ELF-1 (cell line): ENCODE results near the gene KRTAP5-3.
"Not testable (repeated sequence)": the region's sequence is repeated elsewhere in the genome, so short reads cannot be mapped to it uniquely, and the experiment has no call there.

Experiments used
- DNase-seq: peaks from one replicate; pipeline ENCODE4 v3.0.0-alpha.2; 2016; ENCODE audit warnings: low read depth, low spot score

Gene KRTAP5-3, protein sequence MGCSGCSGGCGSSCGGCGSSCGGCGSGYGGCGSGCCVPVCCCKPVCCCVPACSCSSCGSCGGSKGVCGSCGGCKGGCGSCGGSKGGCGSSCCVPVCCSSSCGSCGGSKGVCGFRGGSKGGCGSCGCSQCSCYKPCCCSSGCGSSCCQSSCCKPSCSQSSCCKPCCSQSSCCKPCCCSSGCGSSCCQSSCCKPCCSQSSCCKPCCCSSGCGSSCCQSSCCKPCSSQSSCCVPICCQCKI

DNA sequence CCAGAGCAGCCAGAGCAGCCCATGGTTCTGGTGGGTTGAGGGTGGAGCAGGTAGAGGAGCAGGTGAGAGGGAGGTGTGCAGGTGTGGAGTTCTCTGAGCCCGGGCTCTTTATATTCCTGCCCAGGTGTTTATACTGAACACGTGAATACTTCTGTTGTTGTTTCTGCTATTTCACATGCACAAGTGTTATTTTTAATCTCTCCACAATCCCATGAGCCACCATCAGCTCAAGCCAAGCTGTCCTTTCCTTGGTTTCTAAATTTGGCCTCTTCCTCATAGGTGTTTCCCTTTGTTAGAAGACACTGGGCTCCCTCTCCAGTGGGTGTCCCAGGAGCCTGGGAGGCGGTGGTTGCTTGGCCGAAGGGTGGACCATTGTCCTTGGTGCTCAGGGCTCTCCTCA is at the start of gene KRTAP5-3:
Gene KRTAP5-3 (minus strand): TSS at position 101 of the 400 bp plus-strand sequence. CDS start 78 bp downstream, at position 23.
- DNase-seq = no peak

DNA sequence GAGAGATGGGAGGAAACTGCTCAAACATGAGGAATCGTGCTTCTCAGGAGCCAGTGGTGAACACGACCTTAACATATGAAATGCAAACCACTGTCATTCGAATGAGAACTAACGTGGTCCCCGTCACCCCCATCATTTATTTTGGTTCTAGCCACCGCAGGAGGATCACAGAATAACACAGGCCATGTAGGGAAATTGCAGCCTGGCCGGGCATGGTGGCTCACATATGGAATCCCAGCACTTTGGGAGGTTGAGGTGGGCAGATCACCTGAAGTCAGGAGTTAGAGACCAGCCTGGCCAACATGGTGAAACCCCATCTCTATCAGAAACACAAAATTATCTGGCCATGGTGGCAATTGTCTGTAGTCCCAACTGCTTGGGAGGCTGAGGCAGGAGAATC is 48.4 kb upstream of the KRTAP5-3 start:
- DNase-seq = no peak

DNA sequence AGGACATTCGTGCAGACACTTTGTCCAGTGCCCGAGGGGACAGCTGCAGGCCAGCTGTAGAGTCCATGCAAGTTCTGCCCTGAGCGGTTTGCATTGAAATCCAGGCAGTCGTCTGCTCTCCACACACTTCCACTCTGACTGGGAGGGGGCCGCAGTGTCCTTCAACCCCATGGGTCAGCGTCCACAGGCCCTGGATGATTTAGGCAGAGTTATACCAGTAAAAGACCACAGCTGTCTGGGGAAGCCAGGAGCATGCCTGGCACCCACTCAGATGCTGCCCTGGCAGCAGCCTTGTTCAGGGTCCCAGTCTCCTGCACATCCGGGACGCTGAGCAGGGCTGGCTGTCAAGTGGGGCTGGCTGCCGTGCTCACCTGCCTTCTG is 47.8 kb upstream of the KRTAP5-3 start:
- no peak for DNase-seq

DNA sequence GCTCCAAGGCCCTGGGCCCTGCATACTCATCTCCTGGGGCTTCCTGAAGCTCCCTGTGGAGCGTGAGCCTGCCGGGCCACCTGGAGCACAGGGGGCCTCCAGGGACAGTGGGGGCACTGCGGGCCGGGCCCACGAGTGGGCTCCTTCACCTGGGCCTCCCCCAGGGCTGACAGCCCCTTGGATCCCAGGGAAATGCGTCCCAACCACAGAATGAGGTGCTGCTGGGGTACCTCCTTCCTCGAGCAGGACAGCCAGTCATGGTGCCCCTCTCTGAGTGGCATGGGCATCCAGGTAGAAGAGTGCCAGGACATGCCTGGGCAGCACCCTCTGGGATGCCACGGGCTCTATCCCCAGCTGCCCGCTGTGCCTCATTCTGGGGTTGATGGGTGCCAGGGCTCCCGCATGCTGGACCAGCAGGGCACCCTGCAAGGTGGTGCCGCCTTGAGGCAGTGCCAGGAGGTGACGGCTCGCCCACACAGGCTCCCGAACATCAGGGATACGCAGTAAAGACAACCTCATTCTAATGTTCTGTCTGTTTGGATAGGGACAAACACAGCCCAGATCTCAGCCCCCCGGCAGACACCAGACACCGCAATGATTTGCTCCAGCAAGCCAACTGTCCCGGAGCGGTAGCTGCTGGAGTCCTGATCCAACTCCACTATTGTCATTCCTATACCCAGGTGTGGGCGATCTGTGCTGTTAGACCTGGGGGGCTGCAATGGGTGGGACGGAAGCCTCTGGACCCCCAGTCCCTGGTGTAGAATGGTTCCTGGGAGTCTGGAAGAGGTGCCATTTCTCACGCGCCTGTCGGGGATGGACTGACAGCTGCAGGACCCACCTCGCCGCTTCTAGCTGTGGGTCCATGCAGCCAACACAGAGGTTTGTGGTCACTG is 47.2 kb upstream of the KRTAP5-3 start:
- DNase-seq = no peak

DNA sequence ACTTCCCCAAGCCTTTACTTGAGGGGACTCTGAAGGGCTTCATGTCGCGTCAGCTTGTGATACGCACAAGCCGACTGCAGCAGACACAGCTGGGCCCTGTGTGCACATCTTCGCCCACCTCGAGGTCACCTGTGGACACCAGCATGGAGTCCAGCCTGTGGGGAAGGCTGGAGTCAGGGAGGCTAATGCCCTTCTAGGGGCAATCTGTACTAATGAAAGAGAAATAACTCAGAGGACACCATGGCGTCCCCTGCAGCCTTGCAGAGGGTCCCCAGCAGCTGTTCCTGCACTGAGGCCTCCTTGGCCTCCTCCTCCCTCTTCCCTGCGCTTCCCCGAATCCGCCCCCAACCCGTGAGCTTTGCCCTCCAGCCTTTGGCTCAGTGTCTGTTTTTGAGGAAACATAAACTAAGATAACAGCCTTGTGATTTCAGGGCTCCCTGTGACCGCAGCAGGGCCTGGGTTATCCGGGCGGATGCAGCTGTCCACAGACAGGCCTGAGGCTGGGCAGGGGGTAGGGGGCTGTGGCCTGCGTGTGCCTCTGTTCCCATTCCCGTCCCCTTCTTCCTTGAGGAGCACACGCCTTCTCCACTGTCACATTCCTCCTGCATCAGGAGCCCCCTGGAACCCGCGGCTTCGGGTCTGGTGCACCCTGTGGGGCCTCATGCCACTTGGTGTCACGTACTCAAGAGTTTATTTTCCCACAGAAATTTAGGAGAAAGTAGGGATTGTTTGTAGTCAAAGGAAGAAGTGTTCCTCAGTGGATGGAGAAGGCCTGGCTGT is 46.3 kb upstream of the KRTAP5-3 start:
- peak; percentile 69 for DNase-seq

DNA sequence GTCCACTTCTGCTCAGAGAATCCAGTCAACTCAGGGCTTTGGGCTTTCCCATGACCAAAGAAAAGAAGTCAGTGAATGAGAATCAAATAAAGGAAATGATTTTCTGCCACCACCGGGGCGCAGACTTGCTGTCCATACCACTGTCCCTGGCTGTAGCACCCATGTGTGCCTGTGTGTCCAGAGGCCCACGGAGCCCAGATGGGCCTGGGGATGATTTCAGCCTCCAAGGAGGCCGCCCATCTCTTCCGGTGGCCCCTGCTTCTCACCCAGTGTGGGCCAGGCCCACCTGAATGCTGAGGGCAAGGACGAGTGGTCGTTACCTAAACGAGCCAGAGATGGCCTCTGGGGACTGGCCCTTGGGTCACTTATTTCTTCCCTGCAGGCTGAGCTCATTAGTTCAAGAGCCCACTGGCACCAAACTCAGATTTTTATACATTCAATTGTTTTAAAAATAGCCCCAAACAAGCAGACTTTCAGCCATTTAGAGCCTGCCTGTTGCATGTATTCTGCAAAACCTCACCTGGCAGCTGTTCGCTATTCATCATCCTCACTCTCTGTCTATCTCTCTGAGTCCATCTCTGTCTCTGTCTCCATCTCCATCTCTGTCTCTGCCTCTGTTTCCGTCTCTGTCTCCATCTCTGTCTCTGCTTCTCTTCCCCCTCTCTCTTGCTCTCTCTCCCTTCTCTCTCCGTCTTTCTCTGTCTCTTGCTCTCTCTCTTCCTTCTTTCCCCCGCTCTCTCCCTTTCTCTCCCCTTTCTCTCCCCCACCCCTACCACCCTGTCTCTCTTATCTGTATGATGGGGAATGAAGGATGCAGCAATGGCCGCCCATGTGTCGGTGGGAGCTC is 45.5 kb upstream of the KRTAP5-3 start:
- no peak for DNase-seq

DNA sequence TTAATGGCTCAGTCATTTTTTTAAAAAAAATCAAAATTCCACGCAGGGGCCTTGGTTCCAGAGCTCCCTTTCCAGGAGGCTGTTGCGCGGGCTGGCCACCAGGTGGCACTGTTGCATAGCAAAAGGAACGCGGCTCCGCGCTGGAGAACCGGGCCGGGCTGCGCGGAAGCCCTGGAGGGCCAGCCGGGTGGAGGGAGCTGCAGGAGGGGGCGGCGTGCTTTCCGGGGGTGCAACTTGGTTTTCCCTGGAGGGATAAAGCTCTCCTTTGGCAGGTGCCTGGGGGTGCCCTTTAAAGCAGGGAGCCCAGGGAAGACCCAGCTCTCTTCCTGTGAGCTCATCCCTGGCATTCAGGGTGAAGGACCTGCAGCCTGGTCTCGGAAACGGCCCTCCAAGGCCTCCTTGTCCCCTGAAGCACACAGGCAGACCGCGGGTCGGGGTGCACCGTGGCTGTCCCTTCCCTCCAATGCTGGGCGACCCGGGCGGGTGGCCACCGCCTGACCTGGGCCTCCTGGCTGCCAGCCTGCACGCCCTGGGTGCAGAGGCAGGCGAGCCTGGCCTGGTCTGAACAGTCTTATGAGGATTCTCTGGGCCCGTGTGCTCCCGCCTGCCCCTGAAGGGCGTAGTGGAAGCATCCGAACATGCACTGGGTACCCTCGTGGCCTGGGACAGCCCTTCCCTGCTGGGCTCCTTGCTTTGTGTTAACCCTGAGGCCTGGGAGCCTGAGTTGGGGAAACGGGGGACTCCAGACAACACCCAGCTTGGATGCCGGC is 44.7 kb upstream of the KRTAP5-3 start:
- peak; percentile 76 for DNase-seq

DNA sequence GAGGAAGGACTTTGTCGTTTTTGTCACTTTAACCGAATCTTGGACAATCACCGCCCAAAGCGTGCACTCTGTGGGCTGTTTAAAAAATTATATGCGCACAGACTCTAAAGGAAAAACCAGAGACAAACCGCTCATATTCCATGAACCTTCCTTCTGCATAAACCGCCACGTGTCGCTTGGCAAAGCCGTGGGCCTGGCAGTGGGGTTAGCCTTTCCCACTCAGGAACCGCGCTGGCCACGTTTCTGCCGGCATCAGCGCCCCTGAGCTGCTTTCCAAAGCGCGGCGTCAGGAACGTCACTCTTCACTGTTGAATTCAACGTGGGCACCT is 44.1 kb upstream of the KRTAP5-3 start:
- no peak for DNase-seq

DNA sequence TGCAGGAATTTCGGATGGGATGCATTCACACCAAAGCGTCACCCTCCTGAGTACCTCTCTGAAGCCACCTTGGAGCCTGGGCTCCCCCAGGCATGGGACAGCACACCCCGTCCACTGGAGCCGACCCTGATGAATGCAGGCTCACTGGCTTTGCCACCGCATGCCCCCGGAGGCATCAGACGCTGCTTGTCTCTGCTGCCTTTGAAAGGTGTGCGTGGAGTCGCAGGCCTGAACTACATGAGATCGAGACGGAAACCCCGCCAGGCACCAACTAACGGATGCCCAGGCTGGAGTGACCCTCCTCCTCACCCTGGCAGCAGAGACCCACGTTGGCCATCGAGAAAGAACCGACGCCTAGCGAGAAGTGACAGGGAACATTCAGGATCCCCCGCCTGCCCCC is 43.8 kb upstream of the KRTAP5-3 start:
- no peak for DNase-seq

DNA sequence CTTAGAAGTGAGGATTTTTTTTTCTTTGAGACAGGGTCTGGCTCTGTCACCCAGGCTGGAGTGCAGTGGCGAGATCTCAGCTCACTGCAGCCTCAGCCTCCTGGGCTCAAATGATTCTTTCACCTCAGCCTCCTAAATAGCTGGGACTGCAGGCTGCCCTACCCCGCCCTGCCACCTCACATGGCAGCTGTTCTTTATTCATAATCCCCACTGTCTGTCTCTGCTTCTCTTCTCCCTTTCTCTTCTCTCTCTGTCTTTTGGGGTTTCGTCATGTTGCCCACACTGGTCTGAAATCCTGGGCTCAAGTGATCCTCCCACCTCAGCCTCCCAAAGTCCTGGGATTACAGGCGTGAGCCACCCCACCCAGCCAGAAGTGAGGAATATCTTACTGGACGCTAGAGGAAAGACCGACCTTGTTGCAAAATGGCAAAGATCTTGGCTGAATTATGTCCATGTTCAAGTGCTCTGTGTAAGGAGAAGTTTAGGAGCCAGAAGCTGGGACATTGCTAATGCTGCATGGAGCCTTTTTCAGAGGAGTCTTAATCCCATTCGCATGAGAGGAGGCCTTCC is 43.2 kb upstream of the KRTAP5-3 start:
- DNase-seq = no peak

DNA sequence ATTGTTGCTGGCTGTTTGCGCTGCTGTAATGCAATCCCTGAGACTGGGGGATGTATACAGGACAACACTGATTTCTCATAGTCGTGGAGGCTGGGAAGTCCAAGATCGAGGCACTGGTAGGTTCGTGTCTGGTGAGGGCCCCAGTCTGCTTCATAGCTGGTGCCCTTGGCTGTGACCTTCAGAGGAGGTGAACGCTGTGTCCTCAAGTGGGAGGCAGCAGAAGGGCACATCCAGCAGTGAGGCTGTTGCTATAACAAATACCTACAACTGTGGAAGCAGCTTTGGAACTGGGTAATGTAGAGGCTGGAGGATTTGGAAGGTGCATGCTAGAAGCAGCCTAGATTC is 42.6 kb upstream of the KRTAP5-3 start:
- no peak for DNase-seq

DNA sequence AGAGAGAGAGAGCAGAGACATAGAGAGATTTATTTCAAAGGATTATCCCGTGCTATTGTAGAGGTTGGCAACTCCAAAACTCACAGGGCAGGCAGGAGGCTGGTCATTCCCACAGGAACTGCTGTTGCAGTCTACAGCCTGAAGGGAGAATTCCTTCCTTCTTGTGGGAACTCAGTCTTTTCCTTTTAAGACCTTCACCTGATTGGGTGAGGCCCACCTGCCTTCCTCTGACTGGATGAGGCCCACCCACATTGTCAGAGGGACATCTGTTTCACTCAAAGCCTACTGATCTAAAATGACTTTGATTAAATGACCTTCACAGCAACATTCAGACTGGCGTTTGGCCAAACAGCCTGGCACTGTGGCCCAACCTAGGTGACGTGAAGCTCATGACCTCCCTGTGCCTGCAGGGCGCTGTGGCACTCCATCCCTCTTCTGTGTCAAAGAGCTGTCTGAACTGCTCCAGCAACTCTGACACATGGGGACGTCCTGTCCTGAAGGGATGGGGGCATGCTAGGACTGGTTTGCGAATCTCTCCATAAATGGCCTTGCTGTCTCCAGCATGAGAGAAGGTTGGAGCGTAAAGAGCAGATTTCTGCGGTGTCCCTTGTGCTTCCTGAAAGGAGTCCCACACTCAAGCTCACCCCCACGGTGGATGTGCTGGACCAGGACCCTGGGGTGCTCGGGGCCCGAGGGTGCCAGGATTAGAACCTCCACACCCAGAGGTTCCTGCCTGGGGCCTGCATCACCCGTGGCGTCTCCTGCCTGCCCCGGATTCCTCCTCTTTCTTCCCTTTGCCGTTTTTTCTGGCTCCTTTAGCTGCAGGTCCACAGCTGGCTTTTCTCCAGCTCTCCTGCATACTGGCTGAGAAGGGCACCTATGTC is 42.0 kb upstream of the KRTAP5-3 start:
- DNase-seq = no peak

DNA sequence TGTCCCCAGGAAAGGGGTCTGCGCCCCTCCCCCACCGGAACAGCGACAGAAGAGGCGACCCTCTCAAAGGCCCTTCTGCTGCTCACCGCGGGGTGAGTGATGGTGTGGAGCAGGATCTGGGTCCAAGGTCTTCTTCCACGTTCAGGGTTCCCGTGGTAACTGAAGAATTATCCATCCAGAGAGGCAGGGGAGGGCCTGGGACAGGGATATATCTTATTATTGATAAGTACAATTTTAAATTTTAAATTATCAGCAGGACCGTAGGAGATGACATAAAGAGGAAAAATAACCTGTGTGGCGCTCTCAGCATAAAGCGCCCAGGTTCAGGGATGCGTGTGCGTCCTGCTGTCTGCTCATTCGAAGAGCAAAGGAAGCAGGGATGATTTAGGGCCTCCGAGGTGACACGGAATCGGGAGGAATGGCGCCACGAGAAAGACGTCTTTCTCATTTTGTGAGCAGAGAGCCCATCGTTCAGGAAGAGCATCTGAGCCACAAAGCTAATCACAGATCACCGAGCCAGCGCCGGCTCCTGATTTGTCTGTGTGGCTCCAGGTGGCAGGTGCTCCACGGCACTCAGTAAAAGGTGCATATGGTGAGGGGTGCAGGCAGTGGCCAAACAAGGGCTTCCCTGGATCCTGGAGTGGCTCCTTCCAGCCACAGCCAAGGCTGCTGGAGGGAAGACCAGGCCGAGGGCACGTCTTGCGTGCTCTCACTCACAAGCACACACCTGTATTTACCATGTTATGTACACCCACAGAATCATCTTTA is 40.6 kb upstream of the KRTAP5-3 start:
- no peak for DNase-seq

DNA sequence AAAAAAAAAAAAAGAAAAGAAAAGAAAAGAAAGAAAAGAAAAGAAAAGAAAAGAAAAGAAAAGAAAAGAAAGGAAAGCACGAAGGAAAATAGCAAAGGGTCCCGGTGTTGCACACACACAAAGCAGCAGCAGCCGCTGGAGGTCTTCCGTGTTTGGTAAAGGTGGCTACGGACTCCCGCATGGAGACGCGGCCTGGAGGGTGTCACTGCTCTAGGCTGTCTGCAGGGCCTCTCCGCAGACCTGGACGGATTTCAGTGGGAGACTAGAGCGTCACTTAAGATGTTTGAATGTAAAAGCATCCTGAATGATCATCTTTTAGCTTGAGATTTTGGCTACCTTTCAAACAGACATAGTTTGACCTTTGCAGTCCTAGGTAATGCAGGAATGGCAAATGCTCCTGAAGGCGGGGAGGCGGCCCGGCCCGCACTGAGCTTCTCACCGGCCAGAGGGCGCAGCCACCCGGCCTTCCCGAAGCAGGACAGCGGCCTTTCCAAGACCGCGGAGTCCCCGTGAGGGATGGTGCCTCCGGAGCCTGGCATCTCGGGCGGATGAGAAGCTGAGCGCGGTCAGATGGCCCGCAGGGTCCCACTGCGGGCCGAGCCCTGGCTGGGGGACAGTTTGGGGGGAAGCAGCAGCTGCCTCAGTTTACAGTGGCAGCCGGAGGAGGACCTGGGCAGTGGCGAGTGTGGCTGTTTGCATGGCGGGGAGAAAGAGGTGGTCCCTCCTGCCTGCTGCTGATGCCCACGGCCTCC is 39.8 kb upstream of the KRTAP5-3 start:
- DNase-seq = no peak

DNA sequence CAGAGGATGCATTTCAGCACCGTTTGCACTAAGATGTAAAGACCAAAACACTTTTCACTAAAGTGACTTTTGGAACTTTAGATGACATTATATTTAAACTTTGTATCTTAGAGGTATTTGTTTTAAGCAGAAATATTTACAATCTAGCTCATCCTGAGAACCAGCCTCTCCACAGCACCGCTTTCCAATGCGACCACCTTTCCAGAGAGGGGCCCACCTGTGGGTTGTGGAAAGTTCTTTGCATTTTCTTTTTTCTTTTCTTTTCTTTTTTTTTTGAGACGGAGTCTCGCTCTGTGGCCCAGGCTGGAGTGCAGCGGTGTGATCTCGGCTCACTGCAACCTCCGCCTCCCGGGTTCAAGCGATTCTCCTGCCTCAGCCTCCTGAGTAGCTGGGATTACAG is 38.3 kb upstream of the KRTAP5-3 start:
- not testable (repeated sequence) for DNase-seq

DNA sequence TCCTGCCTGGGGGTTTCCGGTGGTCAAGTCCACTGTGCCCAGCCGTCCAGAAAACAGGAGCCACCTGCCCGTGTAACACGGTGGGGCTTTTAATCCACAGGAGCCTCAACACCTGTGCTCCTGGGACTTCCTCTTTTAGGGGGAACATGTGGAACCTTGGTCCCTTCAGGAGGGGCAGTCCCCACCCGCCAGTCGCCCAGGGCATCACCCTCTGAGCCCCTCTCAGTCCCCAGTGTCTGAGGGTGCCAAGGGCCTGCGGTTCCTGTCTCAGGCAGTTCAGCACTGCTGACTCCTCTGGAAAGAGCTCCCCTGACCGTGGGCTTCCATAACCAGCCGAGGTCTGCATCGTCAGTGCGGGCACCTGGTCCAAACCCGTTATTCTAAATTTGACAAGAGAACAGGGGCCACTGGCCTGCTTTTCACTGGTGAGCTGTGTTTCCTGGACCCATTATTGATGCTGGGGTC is 37.1 kb upstream of the KRTAP5-3 start:
- no peak for DNase-seq

DNA sequence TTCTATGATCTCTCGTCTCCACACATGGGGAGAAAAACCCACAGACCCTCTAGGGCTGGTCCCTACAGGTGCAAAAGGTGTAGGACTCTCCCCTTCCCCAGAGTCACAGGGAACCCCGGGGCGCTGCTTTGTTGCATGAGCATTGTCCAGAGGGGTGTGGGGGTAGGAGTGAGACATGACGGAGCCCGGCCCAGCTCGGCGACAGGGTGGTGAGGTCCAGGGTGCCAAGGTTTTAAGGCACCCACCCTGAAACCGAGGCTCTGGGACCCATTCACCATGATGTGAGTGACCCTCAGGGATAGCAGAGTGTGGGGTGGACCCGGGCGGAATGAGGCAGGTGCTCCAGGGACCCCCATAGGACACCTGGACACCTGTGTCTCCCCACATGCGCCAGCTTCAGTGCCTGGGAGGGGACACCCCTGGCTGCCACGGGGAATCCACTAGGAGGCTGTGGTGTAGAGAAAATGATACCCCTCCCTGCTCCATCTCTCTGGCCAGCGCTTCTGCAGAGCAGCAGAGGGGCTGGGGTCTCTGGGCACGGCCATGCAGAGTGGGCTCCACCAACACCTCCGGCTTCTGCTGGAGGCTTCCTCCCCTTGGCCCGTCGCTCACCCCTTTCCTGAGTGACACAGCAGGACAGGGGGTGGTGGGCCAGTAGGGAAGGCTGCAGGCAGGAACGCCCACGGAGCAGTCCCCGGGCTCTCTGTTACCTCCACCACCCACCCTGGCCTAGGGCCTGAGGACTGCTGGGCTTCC is 36.5 kb upstream of the KRTAP5-3 start:
- no peak for DNase-seq
